Measurements from ENCODE around the gene CAPZB.

The CAPZB gene

GRCh38 chr1:19432943-19433718 is 52.2 kb downstream of the CAPZB start:
- DNase-seq, result no peak

GRCh38 chr1:19430121-19431068 is 54.9 kb downstream of the CAPZB start:
- DNase-seq, result no peak

GRCh38 chr1:19429611-19430010 is 55.7 kb downstream of the CAPZB start:
- peak; percentile 30 for DNase-seq

- DNase-seq, result no peak
These were observed 58.1 kb downstream of the CAPZB start for GRCh38 chr1:19427087-19427781.

GRCh38 chr1:19426294-19427086 is 58.8 kb downstream of the CAPZB start:
- DNase-seq, result no peak

- no peak for DNase-seq
These were observed 59.6 kb downstream of the CAPZB start for GRCh38 chr1:19425646-19426239.

- DNase-seq, result no peak
These were observed 60.4 kb downstream of the CAPZB start for GRCh38 chr1:19424651-19425570.

- no peak for DNase-seq
These were observed 62.2 kb downstream of the CAPZB start for GRCh38 chr1:19423130-19423529.

- no peak for DNase-seq
These were observed 64.0 kb downstream of the CAPZB start for GRCh38 chr1:19421365-19421764.

GRCh38 chr1:19420606-19421005 is 64.7 kb downstream of the CAPZB start:
- DNase-seq, result no peak

GRCh38 chr1:19419691-19420090 is 65.6 kb downstream of the CAPZB start:
- DNase-seq, result no peak

GRCh38 chr1:19418503-19418971 is 66.8 kb downstream of the CAPZB start:
- DNase-seq, result no peak

- no peak for DNase-seq
These were observed 68.3 kb downstream of the CAPZB start for GRCh38 chr1:19416921-19417470.

- DNase-seq, result no peak
These were observed 69.2 kb downstream of the CAPZB start for GRCh38 chr1:19416145-19416544.

GRCh38 chr1:19414515-19415121 is 70.7 kb downstream of the CAPZB start:
- no peak for DNase-seq

GRCh38 chr1:19413999-19414398 is 71.3 kb downstream of the CAPZB start:
- no peak for DNase-seq

- DNase-seq, result no peak
These were observed 72.7 kb downstream of the CAPZB start for GRCh38 chr1:19412654-19413053.

GRCh38 chr1:19411612-19412011 is 73.7 kb downstream of the CAPZB start:
- DNase-seq, result no peak

- no peak for DNase-seq
These were observed 74.9 kb downstream of the CAPZB start for GRCh38 chr1:19410393-19410792.

Measured in right kidney (tissue), 1 donor.